Medulla oblongata (tissue), 1 donor: Measurements from ENCODE around the gene MAP2K3.
"Not testable (repeated sequence)": the region's sequence is repeated elsewhere in the genome, so short reads cannot be mapped to it uniquely, and the experiment has no call there.

Experiments used
- DNase-seq: peaks from one replicate; pipeline ENCODE4 v3.0.0-alpha.2; 2015; ENCODE audit errors: extremely low spot score

The MAP2K3 gene

DNA sequence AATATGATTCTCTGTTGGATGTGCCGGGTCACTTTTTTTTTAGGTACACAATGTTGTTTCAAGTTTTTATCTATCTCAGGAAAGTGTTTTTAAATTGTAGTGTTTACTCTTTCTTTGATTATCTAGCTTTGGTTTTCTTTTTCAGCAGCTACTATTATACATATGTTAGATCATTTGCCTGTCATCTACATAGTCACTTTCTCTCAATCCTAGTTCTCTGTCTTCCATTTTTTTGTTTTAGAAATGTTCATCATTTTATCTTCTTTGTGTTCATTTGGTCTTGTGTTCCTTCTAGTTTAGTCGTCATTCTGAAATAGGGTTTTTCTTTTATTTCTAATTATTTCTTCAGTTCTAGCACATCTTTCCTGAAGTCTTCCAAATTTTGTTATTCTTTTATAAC, 44.3 kb downstream of the MAP2K3 start:
- DNase-seq: not testable (repeated sequence)

DNA sequence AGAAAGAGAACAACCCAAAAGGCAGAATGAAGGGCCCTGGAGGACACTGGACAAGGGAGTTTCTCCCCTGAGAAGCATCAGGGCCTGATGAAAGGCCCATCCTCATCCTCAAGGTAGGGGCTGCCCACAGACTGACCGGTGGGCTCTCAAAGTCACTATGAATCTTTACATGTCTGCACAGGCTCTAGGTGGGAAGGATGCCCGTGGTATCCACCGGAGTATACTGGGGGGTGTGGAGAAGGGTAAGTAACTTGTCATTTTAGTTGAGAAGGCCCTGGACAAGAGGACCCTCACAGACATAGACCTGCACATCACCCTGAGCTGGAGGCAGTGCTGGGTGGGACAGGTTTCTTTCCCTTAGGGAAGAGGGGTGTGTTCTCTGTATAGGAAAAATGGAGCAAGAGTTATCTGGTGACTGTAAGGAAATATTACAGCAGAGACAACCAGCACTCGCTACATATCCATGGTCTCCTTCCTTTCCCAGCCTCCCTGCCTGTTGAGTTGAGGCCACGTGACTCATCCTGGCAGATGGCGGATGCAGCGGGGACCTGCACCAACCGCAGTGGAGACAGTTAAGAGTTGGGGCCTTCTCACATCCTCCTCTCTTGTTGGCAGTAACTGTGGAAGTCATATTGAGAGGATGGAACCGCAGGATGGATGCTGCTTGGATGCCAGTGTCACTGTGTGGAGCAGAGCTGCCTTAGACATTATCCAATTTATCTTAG, 46.1 kb downstream of the MAP2K3 start:
- DNase-seq: no peak

- DNase-seq: not testable (repeated sequence)
Observed at GRCh38 chr17:21336541-21337294, 52.2 kb downstream of the MAP2K3 start.

- DNase-seq: not testable (repeated sequence)
Observed at GRCh38 chr17:21337981-21338625, 53.6 kb downstream of the MAP2K3 start.

GRCh38 chr17:21339011-21339410, 54.5 kb downstream of the MAP2K3 start:
- DNase-seq: no peak

- DNase-seq: not testable (repeated sequence)
Observed at GRCh38 chr17:21339571-21339970, 55.1 kb downstream of the MAP2K3 start.

DNA sequence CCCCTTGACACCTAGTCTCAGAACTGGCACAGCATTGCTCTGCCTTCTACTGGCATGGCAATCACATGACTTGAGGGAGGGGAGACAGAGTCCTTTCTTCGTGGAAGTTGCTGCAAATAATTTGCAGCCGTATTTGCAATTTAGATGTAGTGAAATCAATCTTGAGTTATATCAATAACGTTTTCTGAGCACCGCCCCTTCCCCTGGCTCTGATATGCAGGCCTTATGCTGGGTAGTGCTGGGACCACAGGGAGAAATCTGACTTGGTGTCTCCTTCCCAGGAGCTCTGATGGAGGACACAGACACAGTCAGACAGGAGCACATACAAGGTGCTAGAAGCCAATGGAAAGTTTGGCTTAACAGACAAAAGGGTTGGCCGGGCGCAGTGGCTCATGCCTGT, 55.9 kb downstream of the MAP2K3 start:
- not testable (repeated sequence) for DNase-seq

DNA sequence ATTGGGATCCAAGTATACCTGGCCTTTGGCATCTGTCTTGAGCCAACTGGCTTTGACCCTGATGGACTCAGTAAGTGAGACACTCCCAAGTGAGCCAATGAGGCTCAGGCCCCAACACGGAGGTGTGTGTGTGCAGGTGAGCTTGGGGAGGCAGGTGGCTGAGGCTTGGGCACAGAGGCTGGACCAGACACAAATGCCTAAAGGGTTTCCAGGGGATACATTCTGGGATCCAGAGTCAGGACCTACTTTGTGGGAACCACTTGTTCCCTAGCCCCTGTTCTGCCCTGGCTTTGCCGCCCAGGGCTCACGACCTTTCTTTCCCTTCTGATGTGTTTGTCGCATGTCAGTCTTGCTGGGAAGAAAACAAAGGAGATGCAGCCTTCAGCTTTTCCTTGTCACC, 56.8 kb downstream of the MAP2K3 start:
- DNase-seq: not testable (repeated sequence)

DNA sequence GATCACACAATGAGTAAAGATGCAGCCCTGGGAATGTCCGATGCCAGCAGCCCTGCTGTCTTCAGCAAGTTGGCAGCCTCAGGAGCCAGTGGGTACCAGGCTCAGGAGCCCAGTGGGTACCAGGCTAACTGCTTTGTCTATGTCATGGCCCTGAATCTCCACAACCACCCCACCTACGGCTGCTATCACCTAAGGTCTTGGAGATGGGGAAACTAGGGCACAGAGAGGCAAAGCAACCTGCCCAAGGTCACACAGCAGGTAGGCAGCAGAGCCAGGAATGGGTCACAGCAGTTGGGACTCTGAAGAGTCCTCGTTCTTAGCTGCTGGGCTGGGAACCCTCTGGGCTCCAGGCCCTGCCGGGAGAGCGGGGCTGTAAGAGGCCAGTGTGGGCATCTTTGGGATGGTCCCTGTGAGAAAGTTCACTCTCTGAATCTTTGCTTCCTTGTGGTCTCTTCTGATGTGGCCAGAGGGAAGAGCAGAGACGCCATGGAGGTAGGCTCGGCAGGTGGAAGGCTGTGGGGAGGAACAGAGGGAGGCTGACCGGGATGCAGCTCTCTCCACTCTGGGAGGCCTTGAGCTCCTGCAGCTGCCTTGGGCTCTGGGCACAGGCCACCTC, 57.5 kb downstream of the MAP2K3 start:
- DNase-seq: not testable (repeated sequence)

DNA sequence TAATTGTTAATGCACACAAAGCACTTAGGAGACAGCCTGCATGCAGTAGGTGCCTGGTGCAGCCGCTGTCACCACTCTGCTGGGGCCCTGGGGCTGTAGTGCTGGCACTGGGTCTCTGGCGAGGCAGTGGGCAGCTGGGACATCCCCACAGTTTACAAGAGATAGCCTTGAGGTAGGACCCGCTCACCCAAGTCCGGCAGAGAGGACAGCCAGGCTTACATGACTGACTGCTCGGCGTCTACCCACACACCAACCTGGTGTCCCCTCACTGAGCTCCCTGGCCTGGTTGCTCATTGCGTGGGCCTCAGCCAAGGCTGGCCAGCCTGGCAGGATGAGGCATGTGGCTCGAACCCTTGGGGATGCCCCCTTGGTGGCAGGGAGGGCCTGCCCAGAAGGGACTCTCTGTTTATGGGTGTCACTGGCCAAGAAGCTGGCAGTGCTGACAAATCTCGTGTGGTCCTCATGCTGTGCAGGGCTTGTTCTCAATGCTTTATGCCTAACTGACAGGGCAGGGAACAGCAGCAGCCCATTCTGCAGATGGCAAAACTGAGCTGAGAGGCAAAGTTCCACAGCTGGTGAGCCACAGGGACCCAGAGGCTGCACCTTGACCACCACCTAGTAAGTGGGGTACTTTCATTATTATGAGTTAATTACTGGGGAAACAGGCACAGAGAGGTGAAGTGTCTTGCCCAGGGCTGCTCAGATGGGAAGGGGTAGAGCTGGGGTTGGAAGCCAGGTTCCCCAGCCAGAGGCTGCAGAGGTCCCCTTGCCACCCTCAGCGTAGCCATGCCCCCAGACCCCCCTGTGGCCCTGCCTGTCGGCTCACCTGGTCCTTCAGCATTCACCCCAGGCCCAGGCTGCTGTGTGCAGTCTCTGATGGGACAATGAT, 58.8 kb downstream of the MAP2K3 start:
- DNase-seq: not testable (repeated sequence)

- DNase-seq: not testable (repeated sequence)
Observed at GRCh38 chr17:21344801-21345200, 60.3 kb downstream of the MAP2K3 start.

GRCh38 chr17:21345236-21345635, 60.7 kb downstream of the MAP2K3 start:
- DNase-seq: no peak

DNA sequence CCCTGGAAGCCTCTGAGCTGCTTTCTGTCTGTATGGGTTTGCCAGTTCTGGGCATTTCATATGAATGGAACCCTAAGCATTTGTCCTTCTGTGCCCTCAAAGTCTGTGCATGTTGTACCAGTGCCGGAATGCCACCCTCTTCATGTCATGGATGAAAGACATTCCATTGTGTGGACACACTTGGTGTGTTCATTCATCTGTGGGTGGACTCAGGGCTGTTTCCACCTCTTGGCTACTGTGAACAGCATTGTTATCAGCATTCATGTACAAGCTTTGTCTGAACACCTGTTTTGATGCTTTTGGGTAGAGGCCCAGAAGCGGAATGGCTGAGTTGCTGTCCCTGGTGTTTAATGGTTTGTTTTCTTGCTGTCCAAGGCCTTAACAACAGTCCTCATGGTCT, 61.6 kb downstream of the MAP2K3 start:
- not testable (repeated sequence) for DNase-seq

DNA sequence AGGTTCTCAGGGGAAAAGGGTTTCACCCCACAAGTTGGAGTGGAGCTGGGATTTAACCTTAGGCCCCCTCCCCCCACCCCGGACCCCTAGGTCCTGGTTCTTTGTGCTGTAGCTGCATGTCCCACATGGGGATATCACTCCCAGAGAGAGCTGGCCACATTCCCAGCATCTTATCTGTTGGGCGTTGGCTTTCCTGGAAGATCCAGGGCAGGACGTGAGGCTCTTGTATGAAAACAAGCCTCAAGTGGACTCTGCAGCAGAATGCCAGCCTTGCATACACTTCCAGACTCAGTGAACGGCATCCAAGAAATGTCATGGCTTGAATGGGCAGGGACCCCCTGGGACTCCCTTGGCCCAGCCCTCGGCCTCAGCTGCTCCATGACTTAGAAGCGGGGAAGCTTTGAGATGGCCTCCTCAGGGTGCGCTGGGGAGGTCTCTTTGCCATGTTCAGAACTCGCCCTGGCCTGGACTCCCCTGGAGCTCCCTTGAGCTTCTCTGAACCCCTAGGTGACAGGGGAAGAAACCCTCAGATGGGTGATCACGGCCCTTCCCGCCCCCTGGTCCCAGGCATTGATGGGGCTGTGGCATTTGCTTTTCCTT, 62.2 kb downstream of the MAP2K3 start:
- DNase-seq: not testable (repeated sequence)

- DNase-seq: not testable (repeated sequence)
Observed at GRCh38 chr17:21347660-21348059, 63.1 kb downstream of the MAP2K3 start.

DNA sequence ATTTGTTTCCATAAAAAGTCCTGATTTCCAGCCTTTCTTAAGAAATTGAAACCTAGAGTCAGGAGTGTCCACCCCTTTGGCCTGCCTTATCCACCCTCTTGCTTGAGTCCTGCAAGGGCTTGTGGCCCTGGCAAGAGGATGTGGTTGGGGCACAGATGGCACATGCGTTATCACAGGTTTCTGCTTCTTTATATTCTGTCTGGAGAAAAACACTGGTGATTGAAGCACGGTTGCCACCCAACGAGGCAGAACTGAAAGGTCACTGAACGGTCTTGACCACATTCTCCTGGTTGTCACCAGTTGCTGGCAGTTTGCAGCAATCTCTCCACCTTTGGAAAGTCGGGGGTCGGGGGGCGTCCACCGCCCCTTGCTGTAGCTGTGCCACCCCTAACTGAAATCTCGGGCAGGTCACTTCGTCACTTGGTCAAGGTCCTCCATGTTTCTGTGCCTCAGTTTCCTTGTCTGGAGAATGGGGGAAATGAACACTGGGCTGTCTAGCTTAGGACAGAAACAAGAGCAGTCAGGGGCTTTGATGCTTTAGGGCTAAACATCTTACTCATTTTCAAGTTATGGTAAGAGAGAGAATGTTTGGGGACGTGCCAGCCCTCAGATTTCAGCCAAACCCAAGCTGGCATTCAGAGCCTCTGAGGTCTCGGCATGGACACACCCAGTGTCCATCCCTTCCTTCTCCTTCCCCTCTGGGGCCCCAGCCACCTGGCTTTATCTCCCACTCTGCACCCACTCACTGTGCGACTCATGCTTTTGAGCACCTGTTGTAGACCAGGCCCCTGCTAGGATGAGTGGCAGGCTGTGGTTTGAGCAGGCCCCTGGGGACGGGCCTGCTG, 63.8 kb downstream of the MAP2K3 start:
- DNase-seq: not testable (repeated sequence)

GRCh38 chr17:21348926-21349261, 64.4 kb downstream of the MAP2K3 start:
- DNase-seq: not testable (repeated sequence)

- not testable (repeated sequence) for DNase-seq
Observed at GRCh38 chr17:21349358-21350050, 65.0 kb downstream of the MAP2K3 start.

GRCh38 chr17:21350495-21350894, 66.0 kb downstream of the MAP2K3 start:
- not testable (repeated sequence) for DNase-seq
